HK-2 (cell line): Measurements from ENCODE around the gene FOXN3.
A peak's percentile ranks its signal among the peaks of the same experiment; 100 is the strongest.

ENCODE experiments used
- DNase-seq: peaks from one replicate; pipeline ENCODE4 v3.0.0-alpha.2; 2018; ENCODE audit not compliant: unreplicated experiment

Gene FOXN3

GRCh38 chr14:89432226-89432625 is 15.2 kb upstream of the FOXN3 start:
- DNase-seq, result no peak

GRCh38 chr14:89430391-89431236 is 13.6 kb upstream of the FOXN3 start:
- DNase-seq, result peak; percentile 28

DNA sequence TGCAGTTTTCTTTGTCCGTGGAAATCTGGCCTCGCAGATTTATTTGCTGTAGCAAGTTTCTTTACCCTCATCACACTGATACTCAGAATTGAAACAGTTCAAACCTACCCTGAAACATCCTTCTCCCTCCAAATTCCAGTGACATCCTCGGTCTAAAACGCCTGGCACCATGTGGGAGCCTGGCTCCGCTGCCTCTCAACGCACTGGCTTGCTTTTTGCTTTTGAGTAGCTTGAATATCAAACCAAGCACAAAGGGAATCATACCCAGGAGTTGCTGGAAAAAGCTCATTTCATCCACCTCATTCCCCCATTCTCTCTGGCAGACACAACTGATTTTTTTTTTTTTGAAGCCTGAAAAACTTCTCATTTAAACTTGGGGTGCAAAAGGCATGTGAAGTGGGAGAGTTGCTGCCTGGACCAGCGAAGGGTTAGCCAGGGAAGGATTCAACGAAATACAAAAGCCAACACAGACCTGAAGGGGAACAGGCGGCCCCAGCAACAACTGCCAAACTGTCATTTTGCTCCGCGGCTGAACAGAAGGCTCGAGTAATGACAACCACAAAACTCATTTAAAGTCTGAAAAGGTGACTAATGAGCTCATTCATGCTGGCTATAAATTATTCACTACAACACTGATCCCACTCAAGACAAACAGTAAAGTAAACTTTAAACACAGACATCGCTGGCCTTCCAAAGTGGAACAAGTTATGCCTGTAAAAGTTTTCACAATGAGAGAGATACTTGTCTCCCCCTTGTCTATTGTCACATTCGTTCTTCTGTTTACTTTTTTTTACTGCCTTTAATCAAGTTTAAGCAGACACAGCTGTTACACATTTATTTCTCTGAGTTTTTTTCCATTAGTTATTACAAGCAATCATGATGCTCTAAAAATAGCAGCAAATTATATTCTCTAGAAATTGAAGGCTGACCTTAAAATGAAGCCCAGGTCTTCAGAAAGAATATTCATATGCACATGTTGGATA is 12.5 kb upstream of the FOXN3 start:
- peak; percentile 36 for DNase-seq

- DNase-seq, result peak; percentile 13
Observed at GRCh38 chr14:89428546-89429198, 11.6 kb upstream of the FOXN3 start.

DNA sequence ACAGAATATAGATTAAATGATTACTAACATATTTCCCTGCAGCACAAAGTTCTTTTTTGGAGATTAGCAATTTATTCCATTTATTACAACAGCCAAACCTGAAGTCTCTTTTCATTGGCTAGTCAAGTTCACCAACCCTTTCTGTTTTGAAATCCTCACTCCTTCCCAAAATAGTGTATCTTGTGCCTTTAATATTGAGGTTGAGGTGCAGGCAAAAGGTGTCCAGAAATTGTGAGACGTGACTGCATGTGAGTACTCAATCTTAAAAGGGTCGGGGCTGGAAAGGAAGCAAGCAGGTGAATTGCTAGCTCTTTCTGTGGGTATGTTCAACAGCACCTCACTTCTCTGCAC is 11.1 kb upstream of the FOXN3 start:
- DNase-seq, result no peak

DNA sequence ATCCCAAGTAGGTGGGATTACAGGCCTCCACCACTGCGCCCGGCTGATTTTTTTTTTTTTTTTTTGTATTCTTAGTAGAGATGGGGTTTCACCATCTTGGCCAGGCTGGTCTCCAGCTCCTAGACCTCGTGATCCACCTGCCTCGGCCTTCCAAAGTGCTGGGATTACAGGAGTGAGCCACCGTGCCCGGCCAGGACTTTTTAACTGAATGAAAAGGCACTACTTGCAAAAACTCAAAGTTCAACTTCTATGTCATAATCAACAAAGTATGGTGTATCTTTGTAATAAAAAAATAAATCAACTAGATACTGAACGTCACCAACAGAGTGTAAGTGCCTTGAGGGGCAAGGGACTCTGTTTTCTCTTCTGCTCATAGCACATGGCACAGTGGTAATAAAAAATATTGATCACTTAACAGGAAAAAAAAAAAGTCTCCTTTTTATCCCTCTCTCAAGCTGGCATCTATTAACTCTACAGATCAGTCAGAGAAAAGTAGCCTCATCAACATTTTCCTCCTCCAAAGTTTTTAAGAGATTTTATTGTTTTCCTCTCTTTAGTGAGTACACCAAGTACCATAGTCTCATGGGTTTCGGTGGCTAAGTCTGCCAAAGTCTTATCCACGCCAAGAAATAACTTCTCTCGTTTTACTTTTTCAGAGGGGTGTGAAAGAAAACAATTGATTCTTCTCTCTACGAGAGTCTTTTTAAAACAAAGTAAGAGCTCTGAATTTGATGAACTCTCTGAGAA is 10.6 kb upstream of the FOXN3 start:
- DNase-seq, result no peak

- DNase-seq, result peak; percentile 75
Observed at GRCh38 chr14:89425931-89426330, 8.9 kb upstream of the FOXN3 start.

DNA sequence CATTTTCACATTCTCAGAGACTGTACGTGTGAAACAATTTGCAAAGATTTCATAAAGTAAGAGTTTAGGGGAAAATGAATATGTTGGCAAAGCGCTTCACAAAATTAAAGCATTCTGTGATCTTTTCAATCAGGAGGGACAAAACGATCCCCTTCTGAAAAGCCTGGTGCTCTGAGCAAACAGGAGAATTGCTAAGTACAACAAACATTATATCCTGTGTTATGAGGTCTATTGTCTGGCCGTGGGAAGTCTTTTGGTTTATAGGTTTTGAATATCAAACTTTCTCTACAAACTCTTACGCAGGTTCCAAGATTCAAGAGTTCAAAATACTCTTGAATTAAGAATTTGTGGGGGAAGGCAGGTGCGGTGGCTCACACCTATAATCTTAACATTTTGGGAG is 7.2 kb upstream of the FOXN3 start:
- no peak for DNase-seq

DNA sequence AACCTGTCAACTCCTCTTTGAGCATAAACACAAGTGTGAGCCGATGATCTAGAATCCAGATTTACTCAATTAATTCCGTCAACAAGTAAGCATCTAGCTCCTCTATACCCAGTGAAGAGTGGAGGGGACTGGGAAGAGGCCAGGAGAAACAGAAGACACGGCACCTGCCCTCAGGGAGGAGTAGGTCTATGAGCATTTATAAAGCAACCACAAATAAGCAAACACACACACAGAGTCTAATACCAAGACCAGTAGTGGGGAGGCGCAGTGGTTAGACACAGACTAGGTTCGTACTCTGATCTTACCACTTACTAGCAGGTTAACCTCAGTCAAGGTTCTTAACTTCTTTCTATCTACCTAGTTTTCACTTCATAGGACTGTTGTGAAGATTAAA is 5.9 kb upstream of the FOXN3 start:
- no peak for DNase-seq

GRCh38 chr14:89422181-89422951 is 5.3 kb upstream of the FOXN3 start:
- DNase-seq, result no peak

GRCh38 chr14:89420502-89420901 is 3.5 kb upstream of the FOXN3 start:
- no peak for DNase-seq

DNA sequence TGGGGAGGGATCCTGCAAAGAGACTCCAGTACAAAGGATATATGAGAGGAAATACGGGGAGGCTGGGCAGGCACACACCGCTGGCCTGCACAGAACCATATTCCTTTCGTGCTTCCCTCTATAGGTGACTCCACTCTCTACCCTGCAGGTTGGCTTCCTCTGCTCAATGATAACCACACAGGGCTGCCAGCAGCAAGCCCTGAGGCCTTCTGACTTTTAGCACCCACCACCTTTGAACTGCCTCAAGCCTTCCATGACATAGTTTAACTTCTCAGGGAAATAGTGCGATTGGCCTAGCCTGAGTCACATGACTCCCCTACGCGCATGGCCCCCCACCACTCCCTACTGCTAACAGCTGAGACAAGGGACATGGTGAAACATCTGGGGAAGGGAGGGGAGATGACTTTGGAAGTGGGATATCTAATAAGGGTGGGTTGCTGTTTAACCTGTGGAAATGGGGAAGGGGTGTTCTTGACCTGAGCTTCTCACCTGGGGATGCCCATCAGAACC is 3.0 kb upstream of the FOXN3 start:
- no peak for DNase-seq

DNA sequence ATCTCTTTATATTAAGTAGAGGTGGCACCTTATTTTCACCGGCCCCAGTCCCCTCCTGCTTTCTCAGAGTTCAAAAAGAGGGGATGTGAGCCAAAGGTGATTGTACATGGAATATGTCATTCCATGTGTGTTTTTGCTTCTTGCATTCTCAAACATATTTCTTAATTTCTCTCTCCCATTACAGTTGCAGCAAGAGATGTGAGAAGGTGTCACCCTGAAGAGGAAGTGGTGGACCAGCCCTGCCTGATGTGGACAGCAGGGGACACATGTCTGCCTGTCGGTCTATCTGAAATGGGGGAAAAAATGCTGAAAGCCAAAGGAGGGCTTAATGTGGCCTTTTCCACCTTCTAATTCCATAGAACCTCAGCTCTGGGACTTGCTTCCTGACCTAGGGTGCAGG is 1.9 kb upstream of the FOXN3 start:
- DNase-seq, result no peak

GRCh38 chr14:89418452-89418851 is 1.4 kb upstream of the FOXN3 start:
- no peak for DNase-seq

GRCh38 chr14:89417465-89418225 is 612 bp upstream of the FOXN3 start:
- DNase-seq, result peak; percentile 58

DNA sequence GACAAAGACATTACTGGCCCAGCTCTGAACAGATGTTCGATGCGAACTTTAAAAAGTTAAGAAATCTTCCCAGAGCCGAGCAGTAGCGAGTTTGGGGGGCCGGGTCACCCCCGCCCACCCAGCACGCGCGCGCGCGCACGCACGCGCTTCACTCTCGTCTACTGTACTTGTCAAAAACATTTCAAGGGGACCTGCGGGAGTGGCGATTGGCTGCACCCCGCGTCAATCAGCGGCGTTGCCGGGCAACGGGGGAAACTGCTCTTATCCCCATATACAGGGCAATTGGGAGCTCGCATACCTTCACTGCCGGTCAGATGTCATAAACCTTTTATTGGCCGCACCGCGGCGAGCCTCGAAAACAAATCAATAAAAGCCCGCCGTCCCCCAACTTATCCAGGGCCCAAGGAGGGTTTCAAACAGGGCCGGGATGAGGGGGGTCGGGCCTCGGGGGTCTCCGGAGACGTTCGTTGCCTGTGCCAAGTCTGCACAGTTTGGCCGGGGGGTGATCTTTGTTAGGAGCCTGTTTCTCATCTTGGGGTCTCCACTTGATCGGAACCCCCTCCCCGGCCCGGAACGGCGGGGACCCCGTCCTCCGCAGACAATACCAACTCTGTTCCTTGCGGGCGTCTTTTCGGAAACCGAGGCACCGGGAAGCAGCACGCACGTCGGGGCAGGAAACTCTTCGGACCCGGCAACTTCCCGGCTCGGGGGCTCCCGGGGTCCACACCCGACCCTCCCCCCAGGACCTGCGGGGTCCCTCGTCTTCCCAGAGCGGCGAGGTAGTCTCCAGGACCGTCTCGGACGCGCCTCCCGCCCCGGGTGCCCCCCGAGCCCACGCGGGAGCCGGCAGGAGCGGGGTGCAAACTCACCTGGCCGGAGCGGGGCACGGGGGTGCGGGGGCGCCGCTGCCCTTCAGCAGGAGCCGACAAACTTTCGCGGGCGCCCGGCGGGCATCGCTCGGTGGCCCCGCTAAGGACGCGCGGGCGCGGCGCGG is 734 bp downstream of the FOXN3 start:
- DNase-seq, result peak; percentile 97

GRCh38 chr14:89415159-89415558 is 1.9 kb downstream of the FOXN3 start:
- no peak for DNase-seq

DNA sequence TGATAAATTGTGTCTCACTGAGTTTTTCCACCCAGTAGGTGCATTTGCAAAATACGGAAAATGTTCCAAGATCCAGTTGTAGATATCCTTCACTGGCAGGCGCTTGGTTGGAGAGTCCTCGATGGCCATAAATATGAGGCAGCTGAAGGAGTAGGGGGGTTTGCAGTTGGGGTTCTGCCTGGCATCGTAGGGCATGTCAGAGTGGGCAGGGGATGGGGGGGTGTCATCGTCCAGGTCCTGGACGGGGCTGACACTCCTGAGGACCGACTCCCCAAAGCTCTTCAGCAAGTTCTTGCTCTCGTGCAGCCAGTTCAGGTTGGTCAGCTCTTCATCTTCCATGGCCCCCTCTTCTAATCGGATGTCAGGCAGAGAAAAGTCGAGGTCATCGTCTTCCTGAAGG is 5.1 kb downstream of the FOXN3 start:
- DNase-seq, result no peak

GRCh38 chr14:89409961-89410360 is 7.1 kb downstream of the FOXN3 start:
- DNase-seq, result no peak
